Tongue (tissue), 3 donors: ENCODE measurements around the gene SEC22B. TPM values are rescaled to one million over a fixed set of nuclear protein-coding genes. Genes with fewer than 3 reads are reported as not detected.
"Not testable (repeated sequence)": the region's sequence is repeated elsewhere in the genome, so short reads cannot be mapped to it uniquely, and the experiment has no call there.

ENCODE experiments used
- DNase-seq: peaks from one replicate; pipeline ENCODE4 v3.0.0-alpha.2; 2015
- small RNA-seq: library from RNA; depleted of rRNA; stranded (forward); fragments of <200 nt; gene quantifications from one replicate; pipeline ENCODE3, GENCODE V24; 2014; ENCODE audit warnings: low replicate concordance
- total RNA-seq: library from RNA; depleted of rRNA; stranded (reverse); fragments of >200 nt; gene quantifications from one replicate; pipeline ENCODE4 v1.2.3, GENCODE V29; 2014

Gene SEC22B
- total RNA-seq, 1 donor from 2014 or later, result 27.9 TPM

- not testable (repeated sequence) for DNase-seq
These were observed 63.2 kb downstream of the SEC22B start for GRCh38 chr1:120113134-120113533.

DNA sequence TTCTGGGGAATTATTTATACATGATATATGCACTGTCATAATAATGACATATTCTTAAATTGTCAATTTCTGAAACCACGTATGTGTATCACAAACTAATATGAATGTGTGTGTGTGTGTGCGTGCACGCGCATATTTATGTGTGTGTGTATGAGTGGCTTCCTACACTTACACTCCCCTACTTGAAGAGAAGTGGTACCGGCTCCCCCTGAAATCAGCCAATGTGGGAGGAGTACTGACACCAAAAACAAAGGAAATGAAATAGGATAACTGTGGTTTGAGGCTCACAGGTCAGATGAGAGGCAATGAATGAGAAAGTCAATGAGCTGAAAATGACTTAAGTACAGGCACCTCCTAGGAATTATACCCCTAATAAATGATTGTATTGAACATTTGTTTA is 64.1 kb downstream of the SEC22B start:
- DNase-seq, result not testable (repeated sequence)

DNA sequence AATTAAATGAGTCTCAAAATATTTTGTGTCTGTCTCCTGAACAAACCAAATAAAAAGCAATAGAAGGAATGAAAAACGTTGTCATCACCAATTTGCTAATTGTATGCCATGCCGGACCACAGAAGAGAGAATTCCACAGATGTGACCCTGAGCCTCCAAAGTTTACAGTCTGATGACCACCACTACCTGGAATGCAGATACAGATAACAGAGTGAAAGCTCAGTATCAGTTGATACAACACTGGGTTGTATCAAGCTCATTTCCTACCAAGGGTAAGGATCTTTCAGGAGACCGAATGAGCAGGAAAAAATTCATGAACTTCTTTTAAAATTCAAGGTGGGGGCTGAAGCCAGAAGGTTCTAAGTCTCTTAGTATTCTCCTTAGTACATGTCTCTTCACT is 64.5 kb downstream of the SEC22B start:
- DNase-seq, result not testable (repeated sequence)

DNA sequence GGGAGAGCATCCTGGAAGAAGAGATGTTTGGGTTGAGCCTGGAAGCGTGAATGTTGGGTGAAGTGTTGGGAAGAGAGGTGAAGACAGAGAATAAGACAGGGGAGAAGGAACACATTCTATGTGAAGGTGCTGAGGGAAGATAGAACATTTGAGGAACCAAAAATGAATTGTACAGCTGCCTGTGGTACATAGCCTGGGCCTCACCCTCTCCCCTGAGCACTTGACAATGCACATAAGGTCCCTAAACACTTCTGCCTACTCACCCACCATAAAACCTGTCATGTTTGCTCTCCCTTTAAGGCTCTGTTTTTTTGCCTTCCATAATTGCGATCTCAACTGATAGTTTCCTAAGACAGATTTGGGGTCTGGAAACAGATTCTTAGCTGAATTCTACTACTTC is 65.3 kb downstream of the SEC22B start:
- not testable (repeated sequence) for DNase-seq

- not testable (repeated sequence) for DNase-seq
These were observed 66.7 kb downstream of the SEC22B start for GRCh38 chr1:120109656-120110055.

DNA sequence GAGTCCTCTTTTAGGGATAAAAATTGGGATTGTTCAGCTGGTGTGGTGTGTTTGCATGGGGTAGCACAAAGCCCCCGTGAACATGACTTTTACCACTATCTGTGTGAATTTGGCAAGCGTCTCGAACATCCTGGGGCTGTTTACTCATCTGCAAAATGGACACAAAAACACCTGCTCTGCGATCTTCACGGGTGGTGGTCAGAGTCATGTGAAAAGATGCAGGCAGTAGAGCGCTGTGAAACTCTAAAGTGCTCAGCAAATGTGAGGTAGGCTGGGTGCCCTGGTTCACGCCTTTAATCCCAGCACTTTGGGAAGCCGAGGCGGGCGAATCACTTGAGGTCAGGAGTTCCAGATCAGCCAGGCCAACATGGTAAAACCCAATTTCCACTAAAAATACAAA is 67.1 kb downstream of the SEC22B start:
- not testable (repeated sequence) for DNase-seq

- not testable (repeated sequence) for DNase-seq
These were observed 71.0 kb downstream of the SEC22B start for GRCh38 chr1:120105288-120105687.

- not testable (repeated sequence) for DNase-seq
These were observed 72.6 kb downstream of the SEC22B start for GRCh38 chr1:120103768-120104167.

DNA sequence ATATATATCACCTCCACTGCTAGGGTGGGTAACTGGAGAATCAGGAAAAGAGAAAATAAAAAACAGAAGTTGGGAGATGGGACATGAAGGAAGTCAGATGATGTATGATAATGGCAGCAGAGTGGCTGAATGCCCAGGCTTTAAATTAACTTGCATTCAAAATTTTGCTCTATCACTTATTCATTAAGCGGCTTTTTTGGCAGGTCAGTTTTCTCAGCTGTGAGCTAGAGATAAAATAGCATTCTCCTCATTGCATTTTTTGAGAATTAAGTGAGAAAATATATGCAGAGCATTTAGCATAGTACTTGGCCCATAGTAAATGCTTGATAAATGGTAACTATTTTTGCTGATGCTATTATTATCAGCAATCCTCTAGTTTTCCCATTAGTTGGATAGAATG is 74.7 kb downstream of the SEC22B start:
- not testable (repeated sequence) for DNase-seq

Small RNA genes within 50 kb of the gene (small RNA-seq; reads per million reads assigned to genes)
- not detected for gene RNU6-465P

Other genes starting within 250 kb of the SEC22B start
- 133 TPM for gene NOTCH2, start 106.9 kb downstream of the SEC22B start, total RNA-seq
- gene NBPF8, start 238.5 kb upstream of the SEC22B start, total RNA-seq, result 11.7 TPM